Endometrium (tissue), 2 donors: Measurements from ENCODE around the gene PLVAP.
A peak's percentile ranks its signal among the peaks of the same experiment; 100 is the strongest.

Source experiments
- FAIRE-seq: peaks from 2 replicates; lab custom pipeline; 2012; peaks lifted over from hg19 to GRCh38; lab: Jason Lieb, UNC
- donor health status: control.
- donor health status: control.

The PLVAP gene

GRCh38 chr19:17321655-17322489 lies 55.3 kb downstream of the PLVAP start:
- no peak for FAIRE-seq

- no peak for FAIRE-seq
Measured at GRCh38 chr19:17320435-17320834, 56.7 kb downstream of the PLVAP start.

GRCh38 chr19:17319473-17320238 lies 57.5 kb downstream of the PLVAP start:
- no peak for FAIRE-seq

GRCh38 chr19:17318966-17319365 lies 58.2 kb downstream of the PLVAP start:
- FAIRE-seq: no peak

- no peak for FAIRE-seq
Measured at GRCh38 chr19:17314007-17314593, 63.0 kb downstream of the PLVAP start.

- FAIRE-seq: no peak
Measured at GRCh38 chr19:17312189-17313113, 64.7 kb downstream of the PLVAP start.

- FAIRE-seq: no peak
Measured at GRCh38 chr19:17311455-17312188, 65.5 kb downstream of the PLVAP start.

GRCh38 chr19:17309965-17310461 lies 67.1 kb downstream of the PLVAP start:
- FAIRE-seq: no peak

- peak; percentile 100 for FAIRE-seq
Measured at GRCh38 chr19:17309198-17309964, 67.8 kb downstream of the PLVAP start, which contains the start of gene DDA1. DDA1 (plus strand) TSS chr19:17309563; CDS start chr19:17309655, 92 bp downstream.

- no peak for FAIRE-seq
Measured at GRCh38 chr19:17307876-17308377, 69.2 kb downstream of the PLVAP start.

- no peak for FAIRE-seq
Measured at GRCh38 chr19:17306285-17306714, 70.8 kb downstream of the PLVAP start.

GRCh38 chr19:17305517-17306284 lies 71.4 kb downstream of the PLVAP start, which contains the start of gene MRPL34:
MRPL34 (plus strand) TSS chr19:17305872; CDS start chr19:17305893, 21 bp downstream.
- FAIRE-seq: peak; percentile 50

- no peak for FAIRE-seq
Measured at GRCh38 chr19:17305216-17305516, 72.0 kb downstream of the PLVAP start.

- no peak for FAIRE-seq
Measured at GRCh38 chr19:17304386-17305215, 72.5 kb downstream of the PLVAP start.

GRCh38 chr19:17303940-17304267 lies 73.2 kb downstream of the PLVAP start:
- no peak for FAIRE-seq

GRCh38 chr19:17303167-17303939 lies 73.8 kb downstream of the PLVAP start, which contains the start of gene ABHD8:
ABHD8 (minus strand) TSS chr19:17303425; CDS start chr19:17301616, 1,809 bp downstream.
- FAIRE-seq: peak; percentile 35
